Measurements from ENCODE around the gene ACR. TPM values are rescaled to one million over a fixed set of nuclear protein-coding genes. Genes with fewer than 3 reads are reported as not detected.
"Not testable (repeated sequence)": the region's sequence is repeated elsewhere in the genome, so short reads cannot be mapped to it uniquely, and the experiment has no call there.

The ACR gene
- total RNA-seq, 2 experiments from 2014 or later: not detected

DNA sequence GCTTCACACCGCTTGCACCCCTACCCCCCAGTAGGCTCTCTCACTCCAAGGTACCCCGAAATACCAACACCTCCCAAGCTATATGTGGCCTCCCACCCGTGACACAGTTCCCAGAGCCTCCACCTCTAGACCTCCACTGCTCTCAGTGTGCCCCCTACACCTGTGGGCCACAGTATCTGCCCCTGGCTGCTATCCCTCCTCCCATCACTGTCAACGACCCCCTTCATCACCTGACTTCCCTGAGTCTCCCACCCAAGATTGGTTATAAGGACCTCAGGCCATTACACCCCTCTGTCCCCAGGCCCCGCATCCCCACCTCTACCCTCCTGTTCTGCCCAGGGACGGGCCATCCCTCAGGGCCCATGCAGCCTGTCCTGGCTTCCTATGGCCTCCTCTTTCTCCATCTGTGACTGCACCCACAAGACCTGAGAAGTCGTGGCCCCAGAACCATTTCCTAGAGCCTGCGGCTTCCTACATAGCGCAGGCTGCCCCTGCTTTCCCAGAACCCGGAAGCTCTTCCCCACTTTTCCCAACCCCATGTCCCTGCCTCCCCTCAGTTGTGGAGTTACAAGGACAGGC, 734 bp downstream of the ACR start:
- no peak for DNase-seq
- no peak overlapping the region for H3K4me3 Mint-ChIP-seq
- CTCF ChIA-PET: interaction anchor here (0.6 kb wide), 1 partner anchor 87 kb away, joined by 3 read pairs; no protein-coding TSS in a partner anchor
- no peaks in the 10 kb centered on the region for H3K4me1 Mint-ChIP-seq
- peaks cover 13% of the 10 kb centered on the region for H3K27me3 Mint-ChIP-seq
- no peaks in the 10 kb centered on the region for H3K36me3 Mint-ChIP-seq (ENCODE audit: low read depth)
- no peaks in the 10 kb centered on the region for H3K9me3 Mint-ChIP-seq
- no peak overlapping the region for H3K27ac Mint-ChIP-seq
- POLR2A ChIA-PET: no interaction called here

DNA sequence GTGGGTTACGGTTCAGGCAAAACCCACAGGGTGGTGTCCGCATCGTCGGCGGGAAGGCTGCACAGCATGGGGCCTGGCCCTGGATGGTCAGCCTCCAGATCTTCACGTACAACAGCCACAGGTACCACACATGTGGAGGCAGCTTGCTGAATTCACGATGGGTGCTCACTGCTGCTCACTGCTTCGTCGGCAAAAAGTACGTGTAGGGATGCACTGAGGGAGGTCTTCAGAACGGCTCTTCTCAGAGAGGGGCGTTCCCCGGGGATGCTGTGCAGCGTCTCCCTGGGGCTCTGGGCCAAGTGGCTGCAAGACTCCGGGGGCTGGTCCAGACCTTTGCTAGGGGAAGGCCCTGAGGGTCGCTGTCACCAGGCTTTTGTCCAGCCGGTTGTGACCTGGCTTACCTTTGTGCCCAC, 1.3 kb downstream of the ACR start:
- H3K4me1 Mint-ChIP-seq: no peaks in the 10 kb centered on the region
- CTCF ChIA-PET: no interaction called here
- no peak overlapping the region for H3K4me3 Mint-ChIP-seq
- peak; percentile 6 for DNase-seq
- H3K36me3 Mint-ChIP-seq (ENCODE audit: low read depth): no peaks in the 10 kb centered on the region
- POLR2A ChIA-PET: no interaction called here
- no peak overlapping the region for H3K27ac Mint-ChIP-seq
- H3K9me3 Mint-ChIP-seq: no peaks in the 10 kb centered on the region
- peaks cover 13% of the 10 kb centered on the region for H3K27me3 Mint-ChIP-seq

DNA sequence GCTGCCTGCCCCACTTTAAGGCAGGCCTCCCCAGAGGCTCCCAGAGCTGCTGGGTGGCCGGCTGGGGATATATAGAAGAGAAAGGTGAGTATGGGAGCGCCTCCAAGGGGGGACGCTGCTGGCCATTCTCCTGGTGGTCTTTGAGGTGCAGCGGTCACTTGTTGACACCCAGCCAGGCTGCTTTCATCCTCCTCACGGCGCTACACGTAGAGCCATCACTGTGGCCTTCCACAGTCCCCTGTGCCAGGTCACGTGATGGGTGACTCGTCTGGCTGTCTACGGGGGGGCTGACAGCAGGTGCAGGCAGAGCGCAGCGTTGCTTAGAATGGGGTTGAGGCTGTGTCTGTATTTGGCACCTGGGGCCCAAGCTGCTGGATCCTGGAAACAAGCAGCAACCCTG, 1.9 kb downstream of the ACR start:
- Mint-ChIP-seq H3K27ac (no peak overlapping the region), H3K4me3 (no peak overlapping the region), H3K27me3 (peaks cover 13% of the 10 kb centered on the region), H3K36me3 (ENCODE audit: low read depth) (no peaks in the 10 kb centered on the region), H3K4me1 (no peaks in the 10 kb centered on the region), H3K9me3 (no peaks in the 10 kb centered on the region)
- ChIA-PET POLR2A (no interaction called here), CTCF (no interaction called here)
- peak; percentile 7 for DNase-seq

DNA sequence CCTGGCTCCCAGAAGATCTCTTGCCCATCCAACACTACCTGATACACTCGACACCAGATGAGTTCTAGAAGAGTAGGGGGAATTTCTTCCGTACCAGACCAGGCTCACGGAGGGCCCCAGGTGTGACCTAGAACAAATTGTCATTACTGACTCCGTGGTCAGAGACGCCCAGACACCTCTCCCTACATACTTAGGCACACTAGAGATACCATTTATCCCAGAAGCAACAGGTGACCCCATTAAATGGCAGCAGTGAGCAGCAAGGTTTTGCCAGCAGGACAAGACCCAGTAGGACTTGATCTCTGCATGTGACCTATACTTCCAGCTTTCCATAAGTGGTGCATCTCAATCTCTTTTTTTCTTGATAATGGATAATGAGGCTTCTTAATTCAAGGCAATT, 2.7 kb downstream of the ACR start:
- H3K4me1 Mint-ChIP-seq; H3K9me3 Mint-ChIP-seq; H3K27ac Mint-ChIP-seq; CTCF ChIA-PET; POLR2A ChIA-PET; H3K36me3 Mint-ChIP-seq (ENCODE audit: low read depth); H3K4me3 Mint-ChIP-seq: not testable (repeated sequence)
- DNase-seq: peak; percentile 4
- H3K27me3 Mint-ChIP-seq: peaks cover 13% of the 10 kb centered on the region

DNA sequence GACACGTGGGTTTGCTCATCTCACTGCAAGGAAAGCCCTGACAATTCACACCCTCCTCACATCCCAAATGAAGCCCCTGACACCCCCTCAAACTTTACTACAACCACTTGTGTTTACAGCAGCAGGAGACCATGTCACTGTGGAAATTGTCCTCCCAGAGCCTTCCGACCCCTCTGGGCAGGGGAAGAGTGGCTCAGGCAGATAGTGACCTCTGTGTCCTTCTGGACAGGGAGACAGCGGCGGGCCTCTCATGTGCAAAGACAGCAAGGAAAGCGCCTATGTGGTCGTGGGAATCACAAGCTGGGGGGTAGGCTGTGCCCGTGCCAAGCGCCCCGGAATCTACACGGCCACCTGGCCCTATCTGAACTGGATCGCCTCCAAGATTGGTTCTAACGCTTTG, 6.4 kb downstream of the ACR start:
- H3K4me3 Mint-ChIP-seq; H3K27me3 Mint-ChIP-seq; H3K27ac Mint-ChIP-seq; POLR2A ChIA-PET; H3K36me3 Mint-ChIP-seq (ENCODE audit: low read depth); H3K4me1 Mint-ChIP-seq; H3K9me3 Mint-ChIP-seq; CTCF ChIA-PET: not testable (repeated sequence)
- DNase-seq: peak; percentile 10

DNA sequence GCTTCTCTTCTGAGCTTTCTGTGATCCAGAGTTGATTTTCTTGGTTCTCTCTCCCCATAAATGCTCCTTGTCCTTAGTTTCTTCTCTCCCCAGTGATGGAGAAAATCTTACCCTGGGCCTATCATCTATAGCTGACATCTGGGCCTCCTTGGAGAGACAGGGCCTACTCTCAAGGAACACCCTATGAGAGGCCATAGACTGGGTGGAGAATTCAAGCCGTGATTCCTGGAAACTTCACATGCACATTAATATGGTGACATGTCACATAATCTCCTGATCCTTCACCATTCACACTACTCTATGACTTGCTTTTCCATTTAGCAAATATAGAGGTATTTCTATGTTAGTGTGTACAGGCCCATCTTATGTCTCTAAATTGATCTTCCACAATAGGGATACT, 9.5 kb downstream of the ACR start:
- H3K27ac Mint-ChIP-seq; H3K9me3 Mint-ChIP-seq; H3K36me3 Mint-ChIP-seq (ENCODE audit: low read depth): not testable (repeated sequence)

DNA sequence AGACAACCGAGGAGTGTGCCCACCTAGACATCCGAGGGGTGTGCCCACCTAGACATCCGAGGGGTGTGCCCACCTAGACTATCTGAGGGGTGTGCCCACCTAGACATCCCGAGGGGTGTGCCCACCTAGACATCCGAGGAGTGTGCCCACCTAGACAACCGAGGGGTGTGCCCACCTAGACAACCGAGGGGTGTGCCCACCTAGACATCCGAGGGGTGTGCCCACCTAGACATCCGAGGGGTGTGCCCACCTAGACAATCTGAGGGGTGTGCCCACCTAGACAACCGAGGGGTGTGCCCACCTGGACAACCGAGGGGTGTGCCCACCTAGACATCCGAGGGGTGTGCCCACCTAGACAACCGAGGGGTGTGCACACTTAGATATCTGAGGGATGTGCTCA, 10.6 kb downstream of the ACR start:
- H3K4me3 Mint-ChIP-seq; POLR2A ChIA-PET; DNase-seq; H3K36me3 Mint-ChIP-seq (ENCODE audit: low read depth); H3K9me3 Mint-ChIP-seq; H3K4me1 Mint-ChIP-seq; H3K27ac Mint-ChIP-seq; CTCF ChIA-PET: not testable (repeated sequence)
- peaks cover 13% of the 10 kb centered on the region for H3K27me3 Mint-ChIP-seq

More for the DNA sequence above, 9.5 kb downstream of the ACR start:
- CTCF ChIA-PET, DNase-seq, H3K4me3 Mint-ChIP-seq, POLR2A ChIA-PET, H3K27me3 Mint-ChIP-seq, H3K4me1 Mint-ChIP-seq: not testable (repeated sequence)

DNA sequence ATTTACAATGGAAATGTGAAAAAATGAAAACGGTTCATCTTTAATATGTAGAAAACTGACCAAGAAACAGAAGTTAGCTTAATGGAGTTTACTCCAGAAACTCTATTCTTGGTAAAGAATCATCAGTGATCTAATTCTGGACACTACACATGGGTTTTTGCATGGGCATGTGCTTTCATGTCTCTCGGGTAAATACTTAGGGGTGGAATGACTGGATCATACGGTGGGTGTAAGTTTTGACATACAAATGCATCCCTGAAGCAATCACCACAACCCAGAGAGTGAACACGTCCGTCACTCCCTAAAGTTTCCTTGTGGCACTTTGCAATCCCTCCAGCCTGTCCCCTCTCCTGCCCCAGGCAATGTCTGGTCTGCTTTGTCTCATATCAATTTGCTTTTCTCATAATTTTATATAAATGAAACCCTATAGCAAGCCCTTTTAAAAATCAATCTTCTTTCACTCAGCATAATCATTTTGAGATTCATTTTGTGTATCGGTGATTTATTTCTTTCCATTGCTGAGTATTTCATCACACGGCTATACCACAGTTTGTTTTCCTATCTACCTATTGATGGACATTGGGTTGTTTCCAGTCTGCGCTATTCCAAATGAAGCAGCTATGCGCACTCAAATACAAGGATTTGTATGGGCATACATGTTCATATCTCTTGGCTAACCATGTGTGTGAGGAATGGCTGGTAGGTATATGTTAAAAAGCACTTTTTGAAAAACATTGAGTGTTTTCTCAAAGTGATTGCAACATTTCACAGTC, 11.5 kb downstream of the ACR start:
- POLR2A ChIA-PET; DNase-seq; H3K4me3 Mint-ChIP-seq; H3K36me3 Mint-ChIP-seq (ENCODE audit: low read depth); H3K27ac Mint-ChIP-seq; CTCF ChIA-PET; H3K9me3 Mint-ChIP-seq; H3K4me1 Mint-ChIP-seq: not testable (repeated sequence)
- H3K27me3 Mint-ChIP-seq: peaks cover 19% of the 10 kb centered on the region

DNA sequence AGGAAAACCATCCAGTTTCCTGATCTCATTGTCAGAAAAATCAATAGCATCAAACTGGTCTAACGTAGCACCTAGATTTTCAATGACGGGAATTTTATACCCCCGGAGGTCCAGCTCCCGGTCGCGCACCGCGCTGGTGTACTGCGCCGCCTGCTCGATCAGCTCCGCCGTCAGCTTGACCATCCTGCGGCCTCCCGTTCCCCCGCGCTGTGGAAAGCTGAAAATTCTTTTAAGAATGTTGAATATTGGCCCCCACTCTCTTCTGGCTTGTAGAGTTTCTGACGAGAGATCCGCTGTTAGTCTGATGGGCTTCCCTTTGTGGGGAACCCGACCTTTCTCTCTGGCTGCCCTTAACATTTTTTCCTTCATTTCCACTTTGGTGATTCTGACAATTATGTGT, 17.2 kb downstream of the ACR start:
- H3K9me3 Mint-ChIP-seq; POLR2A ChIA-PET; H3K36me3 Mint-ChIP-seq (ENCODE audit: low read depth); DNase-seq; H3K27ac Mint-ChIP-seq: not testable (repeated sequence)
- peaks cover 28% of the 10 kb centered on the region for H3K27me3 Mint-ChIP-seq
- peaks cover 24% of the 10 kb centered on the region for H3K4me1 Mint-ChIP-seq
- peak overlapping the region; percentile 60 for H3K4me3 Mint-ChIP-seq
- CTCF ChIA-PET: interaction anchor here (2.3 kb wide), 1 partner anchor 23 kb away, joined by 5 read pairs; no protein-coding TSS in a partner anchor

DNA sequence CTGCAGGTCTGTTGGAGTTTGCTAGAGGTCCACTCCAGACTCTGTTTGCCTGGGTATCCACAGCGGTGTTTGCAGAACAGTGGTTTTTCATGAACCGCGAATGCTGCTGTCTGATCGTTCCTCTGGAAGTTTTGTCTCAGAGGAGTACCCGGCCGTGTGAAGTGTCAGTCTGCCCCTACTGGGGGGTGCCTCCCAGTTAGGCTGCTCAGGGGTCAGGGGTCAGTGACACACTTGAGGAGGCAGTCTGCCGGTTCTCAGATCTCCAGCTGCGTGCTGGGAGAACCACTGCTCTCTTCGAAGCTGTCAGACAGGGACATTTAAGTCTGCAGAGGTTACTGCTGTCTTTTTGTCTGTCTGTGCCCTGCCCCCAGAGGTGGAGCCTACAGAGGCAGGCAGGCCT, 18.4 kb downstream of the ACR start:
- H3K36me3 Mint-ChIP-seq (ENCODE audit: low read depth); DNase-seq; H3K9me3 Mint-ChIP-seq; POLR2A ChIA-PET; H3K27ac Mint-ChIP-seq: not testable (repeated sequence)
- peaks cover 24% of the 10 kb centered on the region for H3K4me1 Mint-ChIP-seq
- H3K27me3 Mint-ChIP-seq: peaks cover 27% of the 10 kb centered on the region
- CTCF ChIA-PET: interaction anchor here (1.1 to 2.3 kb wide), 2 partner anchors 24 to 27 kb away, joined by 3 to 5 read pairs; partner anchors contain the start of gene RABL2B
- H3K4me3 Mint-ChIP-seq: peak overlapping the region; percentile 85

DNA sequence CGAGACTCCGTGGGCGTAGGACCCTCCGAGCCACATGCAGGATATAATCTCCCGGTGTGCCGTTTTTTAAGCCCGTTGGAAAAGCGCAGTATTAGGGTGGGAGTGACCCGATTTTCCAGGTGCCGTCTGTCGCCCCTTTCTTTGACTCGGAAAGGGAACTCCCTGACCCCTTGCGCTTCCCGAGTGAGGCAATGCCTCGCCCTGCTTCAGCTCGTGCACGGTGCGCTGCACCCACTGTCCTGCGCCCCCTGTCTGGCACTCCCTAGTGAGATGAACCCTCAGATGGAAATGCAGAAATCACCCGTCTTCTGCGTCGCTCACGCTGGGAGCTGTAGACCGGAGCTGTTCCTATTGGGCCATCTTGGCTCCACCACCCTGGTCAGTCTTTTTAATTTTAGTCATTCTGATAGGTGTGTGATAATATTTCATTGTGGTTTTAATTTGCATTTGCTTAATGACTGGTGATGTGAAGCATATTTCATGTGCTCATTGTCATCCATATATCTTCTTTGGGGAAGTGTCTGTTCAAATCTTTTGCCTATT, 19.0 kb downstream of the ACR start:
- DNase-seq: peak; percentile 66
- POLR2A ChIA-PET; H3K36me3 Mint-ChIP-seq (ENCODE audit: low read depth); H3K9me3 Mint-ChIP-seq: not testable (repeated sequence)
- CTCF ChIA-PET: interaction anchor here (0.6 to 2.3 kb wide), 3 partner anchors 25 to 89 kb away, joined by 3 to 5 read pairs (median 3); partner anchors contain the start of gene RABL2B
- peaks cover 25% of the 10 kb centered on the region for H3K27me3 Mint-ChIP-seq
- peaks cover 24% of the 10 kb centered on the region for H3K4me1 Mint-ChIP-seq
- peak overlapping the region; percentile 85 for H3K4me3 Mint-ChIP-seq
- peak overlapping the region; percentile 80 for H3K27ac Mint-ChIP-seq

DNA sequence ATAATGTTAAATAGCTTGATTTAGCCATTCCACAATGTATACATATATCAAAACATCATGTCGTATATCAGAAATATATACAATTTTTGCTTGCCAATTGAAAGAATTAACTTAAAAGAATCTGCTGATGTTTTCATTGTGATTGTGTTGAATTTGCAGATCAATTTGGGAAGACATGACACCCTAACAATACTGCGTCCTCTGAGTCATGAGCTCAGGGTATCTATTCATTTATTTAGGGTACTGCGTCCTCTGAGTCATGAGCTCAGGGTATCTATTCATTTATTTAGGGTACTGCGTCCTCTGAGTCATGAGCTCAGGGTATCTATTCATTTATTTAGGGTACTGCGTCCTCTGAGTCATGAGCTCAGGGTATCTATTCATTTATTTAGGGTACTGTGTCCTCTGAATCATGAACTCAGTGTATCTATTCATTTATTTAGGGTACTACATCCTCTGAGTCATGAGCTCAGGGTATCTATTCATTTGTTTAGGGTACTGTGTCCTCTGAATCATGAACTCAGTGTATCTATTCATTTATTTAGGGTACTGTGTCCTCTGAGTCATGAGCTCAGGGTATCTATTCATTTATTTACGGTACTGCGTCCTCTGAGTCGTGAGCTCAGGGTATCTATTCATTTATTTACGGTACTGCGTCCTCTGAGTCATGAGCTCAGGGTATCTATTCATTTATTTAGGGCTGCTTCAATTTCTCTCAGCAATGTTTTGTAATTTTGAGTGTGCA, 21.8 kb downstream of the ACR start:
- H3K9me3 Mint-ChIP-seq; POLR2A ChIA-PET; H3K27me3 Mint-ChIP-seq; H3K4me3 Mint-ChIP-seq; CTCF ChIA-PET; H3K27ac Mint-ChIP-seq; H3K36me3 Mint-ChIP-seq (ENCODE audit: low read depth); DNase-seq: not testable (repeated sequence)
- peaks cover 21% of the 10 kb centered on the region for H3K4me1 Mint-ChIP-seq

DNA sequence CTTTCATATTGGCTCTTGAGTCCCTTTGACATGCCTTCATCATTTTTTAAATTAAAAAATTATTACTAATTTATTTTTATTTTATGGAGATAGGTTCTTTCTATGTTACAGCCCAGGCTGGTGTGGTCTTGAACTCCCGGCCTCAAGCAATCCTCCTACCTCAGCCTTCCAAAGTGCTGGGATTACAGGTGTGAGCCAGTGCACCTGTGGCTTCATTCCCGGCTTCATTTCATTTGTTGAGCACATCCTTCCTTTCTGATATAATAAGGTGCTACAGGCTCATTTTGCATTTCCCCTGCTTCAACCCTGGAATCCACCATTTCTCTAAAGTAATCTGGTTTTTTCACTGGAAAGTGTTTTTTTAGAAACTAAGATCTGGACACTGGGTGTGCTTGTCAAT, 23.8 kb downstream of the ACR start:
- H3K9me3 Mint-ChIP-seq; H3K27me3 Mint-ChIP-seq; H3K4me3 Mint-ChIP-seq; POLR2A ChIA-PET; DNase-seq; CTCF ChIA-PET; H3K27ac Mint-ChIP-seq; H3K4me1 Mint-ChIP-seq; H3K36me3 Mint-ChIP-seq (ENCODE audit: low read depth): not testable (repeated sequence)
